Natural killer cell (primary cell): Measurements from ENCODE around the gene SHB. TPM values are rescaled to one million over a fixed set of nuclear protein-coding genes. Genes with fewer than 3 reads are reported as not detected.

Experiments
- ATAC-seq, 3 donors: fragments of 150-1000 bp in 2 of 3; fragments of 200-7000 bp in 1 of 3; cut with Tn5 transposase; 1 replicate in 1 of 3; 2 replicates in 2 of 3; pipeline ENCODE4 v1.10.0; 2021; ENCODE audit warnings: mild to moderate bottlenecking in 2 of 3, moderate library complexity in 2 of 3
- DNase-seq, 2 donors: peaks; one replicate each; pipeline versions ENCODE4 v3.0.0 to v3.0.0-alpha.2; 2013 to 2021; ENCODE audit warnings: mixed read lengths in 1 of 2
- H3K27ac ChIP-seq: one replicate; pipeline ENCODE4 v1.5.1; 2013; ENCODE audit warnings: mild to moderate bottlenecking, low read length
- H3K27me3 ChIP-seq: one replicate; pipeline ENCODE4 v1.6.1; 2013; ENCODE audit warnings: low read length; ENCODE audit not compliant: control insufficient read depth, insufficient read depth
- H3K36me3 ChIP-seq: one replicate; pipeline ENCODE4 v1.6.1; 2013; ENCODE audit warnings: low read length; ENCODE audit not compliant: control insufficient read depth, insufficient read depth
- H3K4me1 ChIP-seq: one replicate; pipeline ENCODE4 v1.6.1; 2013; ENCODE audit warnings: low read length; ENCODE audit not compliant: control insufficient read depth, insufficient read depth
- H3K4me3 ChIP-seq: one replicate; pipeline ENCODE4 v1.5.1; 2013; ENCODE audit warnings: low read length
- H3K9me3 ChIP-seq: one replicate; pipeline ENCODE4 v1.6.1; 2013; ENCODE audit warnings: low read length; ENCODE audit not compliant: control insufficient read depth, insufficient read depth
- H3K27ac Mint-ChIP-seq, 2 donors: one replicate each; pipeline ENCODE4 v1.8.0; 2022; ENCODE audit warnings: mild to moderate bottlenecking in 2 of 2, mixed read lengths in 2 of 2, moderate library complexity in 1 of 2
- H3K27me3 Mint-ChIP-seq, 2 donors: one replicate each; pipeline ENCODE4 v1.8.0; 2022; ENCODE audit warnings: low read depth in 2 of 2, mixed read lengths in 2 of 2
- H3K36me3 Mint-ChIP-seq: one replicate; pipeline ENCODE4 v1.8.0; 2022; ENCODE audit warnings: mixed read lengths
- H3K4me1 Mint-ChIP-seq, 2 donors: one replicate each; pipeline ENCODE4 v1.8.0; 2022; ENCODE audit warnings: mixed read lengths in 2 of 2
- H3K4me3 Mint-ChIP-seq: one replicate; pipeline ENCODE4 v1.8.0; 2022; ENCODE audit warnings: mild to moderate bottlenecking, moderate library complexity, mixed read lengths
- H3K9me3 Mint-ChIP-seq, 2 donors: one replicate each; pipeline ENCODE4 v1.8.0; 2022; ENCODE audit warnings: mixed read lengths in 2 of 2
- CTCF ChIP-seq: fragments of 200-600 bp; IDR thresholded peaks from one replicate; pipeline ENCODE4 v1.8.0; 2022; ENCODE audit warnings: antibody characterized with exemption
- WGBS: methylation state at CpG from one replicate; pipeline ENCODE4 v1.1.7; 2013; ENCODE audit warnings: missing lambda C conversion rate; ENCODE audit not compliant: insufficient coverage; 5-methylcytosine and 5-hydroxymethylcytosine counted together
- intact Hi-C: fragments of 100-400 bp; cut with micrococcal nuclease; formaldehyde crosslinking; loops from one replicate; pipeline ENCODE4 v1.14.2; 2022
- total RNA-seq, 4 donors: library from RNA; stranded (reverse); fragments of 120-200 nt in 1 of 4; gene quantifications; one replicate each; pipeline versions ENCODE4 v1.2.3 to v1.2.4, GENCODE V29; 2013 to 2022

The SHB gene
- total RNA-seq, 3 donors from 2014 or later (not counting 1 experiment from before 2014, with no cell fraction given) = 2.7 to 7.1 (median 2.9) TPM

DNA sequence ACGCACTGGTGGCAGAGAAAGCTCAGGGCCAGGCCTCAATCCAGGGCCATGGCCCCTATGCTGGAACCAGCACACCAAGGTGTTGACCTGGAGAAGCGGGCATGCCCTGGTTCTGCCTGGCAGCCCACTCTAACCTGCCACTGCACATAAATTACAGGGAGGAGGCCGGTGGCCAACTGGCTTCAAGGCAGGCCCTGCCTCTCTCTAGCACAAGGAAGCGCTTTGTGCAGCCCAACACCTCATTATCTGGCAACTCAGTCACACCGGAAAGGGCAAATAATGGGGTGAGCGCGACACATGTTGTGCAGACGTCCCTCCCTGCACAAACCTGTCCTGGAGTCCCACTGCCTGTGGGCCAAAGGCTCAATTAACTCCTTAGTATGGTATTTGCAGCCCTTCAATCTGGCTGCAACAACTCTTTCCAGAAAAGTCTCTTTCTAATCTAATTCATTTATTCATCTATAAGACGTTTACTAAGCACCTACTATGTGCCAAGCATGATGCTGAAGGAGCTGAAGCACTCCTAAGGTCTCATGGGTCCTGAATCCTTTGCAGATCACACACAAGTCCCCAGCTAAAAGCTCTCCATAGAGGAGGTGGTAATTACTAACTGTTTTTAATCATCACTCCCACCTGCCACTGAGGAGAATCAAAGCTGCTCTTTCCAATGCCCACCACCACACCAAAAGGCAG, 24.9 kb downstream of the SHB start:
- TF ChIP-seq CTCF = no peak
- ATAC-seq (no peak), DNase-seq (no peak)
- Histone ChIP-seq H3K27me3 (no peaks in the 10 kb centered on the region), H3K27ac (no peak overlapping the region), H3K36me3 (no peaks in the 10 kb centered on the region), H3K4me1 (peaks cover 11% of the 10 kb centered on the region), H3K9me3 (no peaks in the 10 kb centered on the region), H3K4me3 (no peak overlapping the region)
- H3K36me3 Mint-ChIP-seq = no peaks in the 10 kb centered on the region
- no peaks in the 10 kb centered on the region for H3K9me3 Mint-ChIP-seq
- intact Hi-C loops = no loop called here
- no peak overlapping the region for H3K4me3 Mint-ChIP-seq
- H3K27ac Mint-ChIP-seq = no peak overlapping the region
- 91% methylated on average over 9 of the region's 9 CpGs for WGBS
- no peaks in the 10 kb centered on the region for H3K27me3 Mint-ChIP-seq
- peaks cover 17 to 22% of the 10 kb centered on the region in 2 donors for H3K4me1 Mint-ChIP-seq

DNA sequence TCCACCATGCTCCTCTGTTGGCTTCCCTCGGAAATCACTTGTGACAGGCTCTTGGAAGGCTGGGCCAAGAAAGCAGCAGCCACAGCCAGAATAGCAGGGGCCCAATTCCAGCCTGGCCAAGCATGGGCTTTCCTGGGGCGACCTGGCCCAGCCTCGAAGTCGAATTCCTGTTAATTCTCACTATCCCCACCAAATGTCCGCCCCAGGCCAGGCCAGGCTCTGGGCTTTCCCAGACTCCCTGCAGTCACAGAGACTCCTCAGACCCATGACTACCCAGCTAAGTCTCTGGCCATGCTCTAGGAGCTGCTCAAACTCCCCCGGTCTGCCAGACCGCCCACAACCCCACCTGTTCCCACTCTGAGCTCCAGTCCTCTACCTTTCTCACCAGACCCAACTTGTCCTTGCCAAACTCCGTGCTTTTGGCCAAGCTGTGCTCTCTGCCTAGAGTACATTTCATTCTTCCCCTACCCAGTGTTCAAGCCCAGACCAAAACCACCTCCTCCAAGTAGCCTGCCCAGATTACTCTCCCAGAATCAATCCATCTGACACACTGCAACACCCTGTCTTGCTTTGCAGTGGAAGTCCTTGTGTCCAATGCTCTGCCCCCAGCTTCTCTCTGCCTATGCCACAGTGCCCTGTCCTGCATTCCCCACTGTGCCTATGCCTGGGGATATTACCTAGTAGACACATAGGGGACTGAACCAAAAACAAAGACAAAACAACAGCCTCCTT, 26.2 kb downstream of the SHB start:
- no peak for DNase-seq
- H3K4me3 ChIP-seq = no peak overlapping the region
- Mint-ChIP-seq H3K27me3 (no peaks in the 10 kb centered on the region), H3K27ac (no peak overlapping the region), H3K4me1 (peaks cover 13 to 29% of the 10 kb centered on the region in 2 donors), H3K9me3 (no peaks in the 10 kb centered on the region), H3K4me3 (no peak overlapping the region), H3K36me3 (no peaks in the 10 kb centered on the region)
- no peaks in the 10 kb centered on the region for H3K9me3 ChIP-seq
- TF ChIP-seq CTCF = no peak
- WGBS = 89% methylated on average over 8 of the region's 8 CpGs
- H3K27me3 ChIP-seq = no peaks in the 10 kb centered on the region
- peaks cover 9% of the 10 kb centered on the region for H3K4me1 ChIP-seq
- no peak overlapping the region for H3K27ac ChIP-seq
- ATAC-seq = no peak
- intact Hi-C loops = no loop called here
- no peaks in the 10 kb centered on the region for H3K36me3 ChIP-seq

- WGBS = 87% methylated on average over 21 of the region's 21 CpGs
- H3K4me3 ChIP-seq = no peak overlapping the region
- ATAC-seq (no peak), DNase-seq (no peak)
- Mint-ChIP-seq H3K9me3 (no peaks in the 10 kb centered on the region), H3K36me3 (no peaks in the 10 kb centered on the region), H3K27ac (no peak overlapping the region), H3K4me1 (peaks cover 2 to 26% of the 10 kb centered on the region in 2 donors), H3K27me3 (no peaks in the 10 kb centered on the region), H3K4me3 (no peak overlapping the region)
- no peaks in the 10 kb centered on the region for H3K36me3 ChIP-seq
- H3K4me1 ChIP-seq = peaks cover under 1% of the 10 kb centered on the region
- H3K9me3 ChIP-seq = no peaks in the 10 kb centered on the region
- intact Hi-C loops = no loop called here
- H3K27me3 ChIP-seq = no peaks in the 10 kb centered on the region
- no peak overlapping the region for H3K27ac ChIP-seq
- no peak for TF ChIP-seq CTCF
These were observed 27.3 kb downstream of the SHB start for GRCh38 chr9:38041564-38042243.
